T47D (cell line): Measurements from ENCODE around the gene COL6A2.
"Not testable (repeated sequence)": the region's sequence is repeated elsewhere in the genome, so short reads cannot be mapped to it uniquely, and the experiment has no call there.

Experiments
- DNase-seq, 2 experiments: peaks; one replicate each; pipeline versions ENCODE4 v3.0.0 to v3.0.0-alpha.2; 2011 to 2012; ENCODE audit warnings: low read depth in 1 of 2, low spot score in 1 of 2
- JUND ChIP-seq: IDR thresholded peaks from 2 replicates; pipeline ENCODE4 v1.6.1; 2012; ENCODE audit warnings: low read depth
- in situ Hi-C: cut with HindIII; loops from 2 replicates; pipeline ENCODE4 v1.10.0; 2016; ENCODE audit warnings: low sequenced_read_pairs, low pct_unique_long_range_greater_than_20kb

COL6A2 gene

DNA sequence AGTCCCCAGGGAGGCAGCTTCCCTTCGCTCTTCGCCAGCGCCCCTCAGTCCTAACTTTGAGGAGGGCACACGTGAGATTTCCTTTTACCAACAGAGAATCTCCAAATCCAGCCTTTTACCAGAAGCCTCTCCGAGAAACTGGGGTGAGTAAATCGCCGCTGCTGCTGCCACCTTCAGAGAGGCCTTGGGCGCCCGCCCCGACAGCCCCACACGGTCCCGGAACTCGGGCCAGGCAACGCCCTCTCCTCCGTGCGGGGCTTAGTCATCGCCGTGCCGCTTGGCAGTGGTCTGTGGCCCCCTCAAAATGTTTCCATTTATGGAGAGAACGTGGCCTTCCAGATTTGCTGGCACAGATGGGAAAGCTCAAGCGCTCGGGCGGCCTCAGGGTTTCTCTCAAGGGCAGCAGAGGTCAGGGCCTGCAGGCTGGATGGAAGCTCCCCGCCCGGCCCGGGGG lies 41.4 kb upstream of the COL6A2 start:
- in situ Hi-C loops, result no loop called here
- no peak for TF ChIP-seq JUND
- DNase-seq, result no peak

DNA sequence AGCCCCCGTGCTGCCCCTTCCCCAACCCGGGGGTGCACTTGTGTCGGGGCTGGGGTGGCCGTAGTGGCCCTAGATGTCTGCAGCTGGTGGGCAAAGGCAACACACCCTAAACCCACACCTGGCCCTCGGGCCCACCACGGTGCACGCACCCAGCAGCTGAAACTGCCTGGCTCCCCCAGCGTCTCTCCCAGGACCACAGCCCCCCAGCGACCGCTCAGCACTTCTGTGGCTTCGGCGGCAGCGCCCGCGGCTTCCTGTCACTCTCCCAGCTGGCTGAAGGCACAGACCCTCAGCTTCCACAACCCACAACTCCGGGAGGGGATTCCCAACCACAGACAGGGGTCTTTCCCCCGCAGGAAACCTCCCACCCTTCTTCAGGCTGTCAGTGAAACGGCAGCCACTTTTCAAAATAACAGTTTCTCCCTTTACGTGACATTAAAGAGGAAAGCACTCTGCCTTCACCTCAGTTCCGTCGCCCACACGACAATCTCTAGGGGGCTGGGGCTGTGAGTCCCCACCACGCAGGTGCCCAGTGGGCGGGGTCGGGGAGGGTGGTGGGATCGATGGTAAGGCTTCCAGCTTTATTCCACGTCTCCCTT lies 40.7 kb upstream of the COL6A2 start:
- in situ Hi-C loops, result no loop called here
- TF ChIP-seq JUND, result no peak
- no peak for DNase-seq

GRCh38 chr21:46057710-46058241 lies 40.1 kb upstream of the COL6A2 start:
- no peak for DNase-seq
- in situ Hi-C loops, result no loop called here
- TF ChIP-seq JUND, result no peak

DNA sequence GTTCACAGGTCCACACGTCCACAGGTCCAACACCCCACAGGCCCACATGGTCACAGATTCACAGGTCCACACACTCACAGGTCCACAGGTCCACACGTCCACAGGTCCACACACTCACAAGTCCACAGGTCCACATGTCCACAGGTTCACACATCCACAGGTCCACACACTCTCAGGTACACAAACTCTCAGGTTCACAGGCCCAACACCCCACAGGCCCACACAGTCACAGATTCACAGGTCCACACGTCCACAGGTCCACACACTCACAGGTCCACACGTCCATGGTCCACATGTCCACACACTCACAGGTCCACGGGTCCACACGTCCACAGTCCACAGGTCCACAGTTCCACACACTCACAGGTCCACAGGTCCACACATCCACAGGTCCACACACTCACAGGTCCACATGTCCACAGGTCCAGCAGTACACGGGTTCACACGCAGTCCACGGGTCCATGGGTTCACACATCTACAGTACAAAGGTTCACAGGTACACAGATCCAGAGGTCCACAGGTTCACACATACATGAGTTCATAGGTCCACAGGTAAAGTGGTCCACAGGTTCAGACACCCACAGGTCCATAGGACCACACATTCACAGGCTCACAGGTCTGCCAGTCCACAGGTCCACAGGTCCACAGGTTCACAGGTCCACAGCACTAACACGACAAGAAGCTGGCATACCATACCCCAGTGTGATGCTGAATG lies 39.3 kb upstream of the COL6A2 start:
- in situ Hi-C loops, result no loop called here
- TF ChIP-seq JUND, result no peak
- no peak for DNase-seq

DNA sequence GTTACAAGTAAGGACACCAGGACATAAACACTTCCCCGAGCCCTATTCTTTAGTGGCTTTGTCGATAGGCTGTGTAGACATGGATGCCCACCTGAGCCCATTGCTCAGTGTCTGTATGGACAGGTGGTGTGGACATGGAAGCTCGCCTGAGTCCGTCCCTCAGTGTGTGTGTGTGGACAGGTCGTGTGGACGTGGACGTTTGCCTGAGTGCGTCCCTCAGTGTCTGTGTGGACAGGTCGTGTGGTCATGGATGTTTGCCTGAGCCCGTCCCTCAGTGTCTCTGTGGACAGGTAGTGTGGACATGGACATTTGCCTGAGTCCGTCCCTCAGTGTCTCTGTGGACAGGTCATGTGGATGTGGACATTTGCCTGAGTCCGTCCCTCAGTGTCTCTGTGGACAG lies 38.7 kb upstream of the COL6A2 start:
- TF ChIP-seq JUND, result no peak
- no peak for DNase-seq
- in situ Hi-C loops, result no loop called here

DNA sequence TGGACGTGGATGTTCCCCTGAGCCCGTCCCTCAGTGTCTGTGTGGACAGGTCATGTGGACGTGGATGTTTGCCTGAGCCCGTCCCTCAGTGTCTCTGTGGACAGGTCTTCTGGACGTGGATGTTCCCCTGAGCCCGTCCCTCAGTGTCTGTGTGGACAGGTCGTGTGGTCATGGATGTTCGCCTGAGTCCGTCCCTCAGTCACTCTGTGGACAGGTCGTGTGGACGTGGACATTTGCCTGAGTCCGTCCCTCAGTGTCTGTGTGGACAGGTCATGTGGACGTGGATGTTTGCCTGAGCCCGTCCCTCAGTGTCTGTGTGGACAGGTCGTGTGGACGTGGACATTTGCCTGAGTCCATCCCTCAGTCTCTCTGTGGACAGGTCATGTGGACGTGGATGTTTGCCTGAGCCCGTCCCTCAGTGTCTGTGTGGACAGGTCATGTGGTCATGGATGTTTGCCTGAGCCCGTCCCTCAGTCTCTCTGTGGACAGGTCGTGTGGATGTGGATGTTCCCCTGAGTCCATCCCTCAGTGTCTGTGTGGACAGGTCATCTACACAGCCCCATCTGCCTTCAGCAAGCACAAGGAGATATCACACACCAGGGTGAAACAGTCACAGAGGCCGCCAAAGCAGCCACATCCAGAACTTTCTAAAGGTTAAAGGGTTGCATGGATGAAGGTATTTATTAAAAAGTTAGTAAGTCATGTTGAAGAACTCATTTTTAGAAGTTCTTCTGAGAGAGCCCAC lies 38.0 kb upstream of the COL6A2 start:
- in situ Hi-C loops, DNase-seq: not testable (repeated sequence)

GRCh38 chr21:46060596-46061061 lies 37.3 kb upstream of the COL6A2 start:
- no peak for TF ChIP-seq JUND

GRCh38 chr21:46061063-46061462 lies 36.8 kb upstream of the COL6A2 start:
- in situ Hi-C loops, result no loop called here
- no peak for TF ChIP-seq JUND

More at GRCh38 chr21:46060596-46061061, 37.3 kb upstream of the COL6A2 start:
- no peak for DNase-seq
- in situ Hi-C loops, result no loop called here

DNA sequence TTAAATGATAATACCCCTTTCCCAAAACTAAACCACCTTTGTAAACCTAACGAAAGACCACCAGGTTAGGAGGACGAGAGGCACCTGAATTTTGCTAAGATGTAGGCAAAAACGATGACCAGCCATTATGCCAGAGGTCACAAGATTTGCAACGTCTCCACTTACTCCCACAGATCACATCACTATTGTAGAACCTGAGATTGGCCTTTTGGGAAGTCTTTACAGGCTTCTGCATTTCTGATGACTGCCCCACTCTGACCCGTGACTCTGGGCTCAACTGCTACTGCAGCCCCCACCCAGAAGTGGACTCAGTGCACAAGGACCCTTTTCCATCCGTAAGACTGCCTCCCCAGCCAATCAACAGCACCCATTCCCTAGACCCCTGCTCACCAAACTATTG lies 36.4 kb upstream of the COL6A2 start:
- no peak for TF ChIP-seq JUND
- in situ Hi-C loops, result no loop called here
- DNase-seq, result no peak

More at GRCh38 chr21:46061063-46061462, 36.8 kb upstream of the COL6A2 start:
- no peak for DNase-seq

- no peak for TF ChIP-seq JUND
- DNase-seq, result no peak
- in situ Hi-C loops, result no loop called here
These were observed 36.0 kb upstream of the COL6A2 start for GRCh38 chr21:46061950-46062349.

- DNase-seq, result no peak
- in situ Hi-C loops, result no loop called here
- TF ChIP-seq JUND, result no peak
These were observed 35.3 kb upstream of the COL6A2 start for GRCh38 chr21:46062471-46063211.

- peak in 1 of 2 experiments; percentile 23 for DNase-seq
- no peak for TF ChIP-seq JUND
- in situ Hi-C loops, result no loop called here
These were observed 34.7 kb upstream of the COL6A2 start for GRCh38 chr21:46063227-46063626.
